Frontal cortex (tissue), 4 donors: ENCODE measurements around the gene ZFYVE9. TPM values are rescaled to one million over a fixed set of nuclear protein-coding genes. Genes with fewer than 3 reads are reported as not detected.
"Not testable (repeated sequence)": the region's sequence is repeated elsewhere in the genome, so short reads cannot be mapped to it uniquely, and the experiment has no call there.

Experiments
- DNase-seq, 2 donors: peaks; one replicate each; pipeline ENCODE4 v3.0.0; 2012; ENCODE audit warnings: low spot score in 2 of 2
- FAIRE-seq: peaks from 2 replicates; lab custom pipeline; 2012; peaks lifted over from hg19 to GRCh38; lab: Jason Lieb, UNC
- total RNA-seq: library from RNA; depleted of rRNA; stranded (reverse); fragments of >200 nt; gene quantifications from one replicate; pipeline ENCODE4 v1.2.3, GENCODE V29; 2014
- donor health status: control.
- donor health status: control.
- donor health status: control.

The ZFYVE9 gene, protein sequence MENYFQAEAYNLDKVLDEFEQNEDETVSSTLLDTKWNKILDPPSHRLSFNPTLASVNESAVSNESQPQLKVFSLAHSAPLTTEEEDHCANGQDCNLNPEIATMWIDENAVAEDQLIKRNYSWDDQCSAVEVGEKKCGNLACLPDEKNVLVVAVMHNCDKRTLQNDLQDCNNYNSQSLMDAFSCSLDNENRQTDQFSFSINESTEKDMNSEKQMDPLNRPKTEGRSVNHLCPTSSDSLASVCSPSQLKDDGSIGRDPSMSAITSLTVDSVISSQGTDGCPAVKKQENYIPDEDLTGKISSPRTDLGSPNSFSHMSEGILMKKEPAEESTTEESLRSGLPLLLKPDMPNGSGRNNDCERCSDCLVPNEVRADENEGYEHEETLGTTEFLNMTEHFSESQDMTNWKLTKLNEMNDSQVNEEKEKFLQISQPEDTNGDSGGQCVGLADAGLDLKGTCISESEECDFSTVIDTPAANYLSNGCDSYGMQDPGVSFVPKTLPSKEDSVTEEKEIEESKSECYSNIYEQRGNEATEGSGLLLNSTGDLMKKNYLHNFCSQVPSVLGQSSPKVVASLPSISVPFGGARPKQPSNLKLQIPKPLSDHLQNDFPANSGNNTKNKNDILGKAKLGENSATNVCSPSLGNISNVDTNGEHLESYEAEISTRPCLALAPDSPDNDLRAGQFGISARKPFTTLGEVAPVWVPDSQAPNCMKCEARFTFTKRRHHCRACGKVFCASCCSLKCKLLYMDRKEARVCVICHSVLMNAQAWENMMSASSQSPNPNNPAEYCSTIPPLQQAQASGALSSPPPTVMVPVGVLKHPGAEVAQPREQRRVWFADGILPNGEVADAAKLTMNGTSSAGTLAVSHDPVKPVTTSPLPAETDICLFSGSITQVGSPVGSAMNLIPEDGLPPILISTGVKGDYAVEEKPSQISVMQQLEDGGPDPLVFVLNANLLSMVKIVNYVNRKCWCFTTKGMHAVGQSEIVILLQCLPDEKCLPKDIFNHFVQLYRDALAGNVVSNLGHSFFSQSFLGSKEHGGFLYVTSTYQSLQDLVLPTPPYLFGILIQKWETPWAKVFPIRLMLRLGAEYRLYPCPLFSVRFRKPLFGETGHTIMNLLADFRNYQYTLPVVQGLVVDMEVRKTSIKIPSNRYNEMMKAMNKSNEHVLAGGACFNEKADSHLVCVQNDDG (N-terminal part only)
- total RNA-seq = 79.1 TPM

DNA sequence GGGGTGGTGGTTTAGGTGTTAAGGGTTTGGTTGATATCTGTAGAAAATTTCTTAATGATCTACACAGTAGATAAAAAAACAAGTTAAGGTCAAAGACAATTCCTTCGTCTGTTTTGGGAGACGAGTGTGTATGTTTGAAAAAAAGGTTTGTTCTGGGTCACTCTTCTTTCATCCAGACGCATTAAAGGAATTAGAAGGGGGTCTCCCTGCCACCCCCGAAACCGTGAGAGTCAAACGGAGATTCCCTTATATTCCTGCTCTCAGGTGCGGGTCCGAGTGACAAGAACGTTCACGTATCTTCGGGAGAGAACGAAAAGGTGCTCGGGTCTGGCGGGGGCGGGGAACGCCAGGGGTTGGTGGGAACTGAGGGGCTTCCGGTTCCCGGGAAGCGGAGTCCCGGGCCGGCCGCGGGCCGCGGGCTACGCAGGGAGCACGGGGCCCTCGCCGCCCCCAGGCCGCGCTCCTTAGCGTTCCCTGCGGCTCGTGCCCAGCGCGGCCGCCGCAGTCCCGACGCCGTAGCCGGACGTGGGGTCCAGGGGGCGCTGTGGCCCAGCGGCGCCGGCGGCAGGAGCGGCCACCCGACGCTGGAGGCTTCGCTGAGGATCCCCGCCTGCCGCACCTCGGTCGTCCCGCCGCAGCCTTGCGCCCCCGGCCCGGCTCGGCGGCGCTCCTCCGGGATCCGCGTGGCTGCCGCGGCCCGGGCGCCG, at the start of gene ZFYVE9:
Gene ZFYVE9 (plus strand): TSS at position 577 of the 707 bp plus-strand sequence. CDS start 91,118 bp downstream, outside the sequence.
- peak; percentile 74 to 81 for DNase-seq
- FAIRE-seq = no peak

DNA sequence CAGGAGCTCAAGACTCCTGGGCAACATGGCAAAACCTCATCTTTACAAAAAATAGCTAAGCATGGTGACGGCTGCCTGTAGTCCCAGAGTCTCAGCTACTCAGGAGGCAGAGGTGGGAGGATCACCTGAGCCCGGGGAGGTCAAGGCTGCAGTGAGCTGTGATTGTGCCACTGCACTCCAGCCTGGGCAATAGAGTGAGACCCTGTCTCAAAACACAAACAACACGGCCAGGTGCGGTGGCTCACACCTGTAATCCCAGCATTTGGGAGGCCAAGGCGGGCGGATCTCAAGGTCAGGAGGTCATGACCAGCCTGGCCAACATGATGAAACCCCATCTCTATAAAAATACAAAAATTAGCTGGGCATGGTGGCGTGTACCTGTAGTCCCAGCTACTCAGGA, 47.6 kb upstream of the ZFYVE9 start:
- DNase-seq, FAIRE-seq: not testable (repeated sequence)

DNA sequence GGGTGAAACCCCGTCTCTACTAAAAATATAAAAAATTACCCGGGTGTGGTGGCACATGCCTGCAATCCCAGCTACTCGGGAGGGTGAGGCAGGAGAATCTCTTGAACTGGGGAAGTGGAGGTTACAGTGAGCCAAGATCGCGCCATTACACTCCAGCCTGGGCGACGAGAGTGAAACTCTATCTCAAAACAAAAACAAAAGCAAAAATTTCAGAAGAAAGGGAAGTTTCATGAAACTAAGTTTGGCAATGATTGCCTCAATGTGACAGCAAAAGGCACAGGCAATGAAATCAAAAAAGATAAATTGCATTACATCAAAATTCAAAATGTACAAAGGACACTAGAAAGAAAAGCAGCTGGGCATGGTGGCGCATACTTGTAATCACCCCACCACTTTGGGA, 45.7 kb upstream of the ZFYVE9 start:
- DNase-seq (no peak), FAIRE-seq (no peak)

DNA sequence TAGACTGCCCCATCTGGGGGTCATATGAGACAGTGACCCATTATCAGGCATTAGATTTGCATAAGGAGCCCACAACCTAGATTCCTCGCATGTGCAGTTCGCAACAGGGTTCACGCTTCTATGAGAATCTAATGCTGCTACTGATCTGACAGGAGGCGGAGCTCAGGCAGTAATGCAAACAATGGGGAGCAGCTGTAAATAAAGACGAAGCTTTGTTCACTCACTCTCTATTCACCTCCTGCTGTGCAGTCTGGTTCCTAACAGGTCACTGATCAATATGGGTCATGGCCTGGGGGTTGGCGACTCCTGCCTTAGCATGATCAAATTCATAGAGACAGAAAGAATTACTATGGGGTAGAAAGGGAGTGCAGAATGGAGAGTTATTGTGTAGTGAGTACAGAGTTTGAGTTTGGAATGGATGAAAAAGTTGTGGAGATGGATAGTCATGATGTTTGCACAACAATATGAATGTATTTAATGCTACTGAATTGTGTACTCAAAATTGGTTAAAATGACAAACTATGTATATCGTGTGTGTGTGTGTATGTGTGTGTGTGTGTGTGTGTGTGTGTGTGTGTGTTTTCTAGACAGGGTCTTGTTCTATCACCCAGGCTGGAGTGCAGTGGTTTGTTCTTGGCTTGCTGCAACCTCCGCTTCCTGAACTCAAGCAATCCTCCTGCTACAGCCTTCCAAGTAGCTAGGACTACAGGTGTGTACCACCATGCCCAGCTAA, 43.6 kb upstream of the ZFYVE9 start:
- no peak for DNase-seq
- no peak for FAIRE-seq

DNA sequence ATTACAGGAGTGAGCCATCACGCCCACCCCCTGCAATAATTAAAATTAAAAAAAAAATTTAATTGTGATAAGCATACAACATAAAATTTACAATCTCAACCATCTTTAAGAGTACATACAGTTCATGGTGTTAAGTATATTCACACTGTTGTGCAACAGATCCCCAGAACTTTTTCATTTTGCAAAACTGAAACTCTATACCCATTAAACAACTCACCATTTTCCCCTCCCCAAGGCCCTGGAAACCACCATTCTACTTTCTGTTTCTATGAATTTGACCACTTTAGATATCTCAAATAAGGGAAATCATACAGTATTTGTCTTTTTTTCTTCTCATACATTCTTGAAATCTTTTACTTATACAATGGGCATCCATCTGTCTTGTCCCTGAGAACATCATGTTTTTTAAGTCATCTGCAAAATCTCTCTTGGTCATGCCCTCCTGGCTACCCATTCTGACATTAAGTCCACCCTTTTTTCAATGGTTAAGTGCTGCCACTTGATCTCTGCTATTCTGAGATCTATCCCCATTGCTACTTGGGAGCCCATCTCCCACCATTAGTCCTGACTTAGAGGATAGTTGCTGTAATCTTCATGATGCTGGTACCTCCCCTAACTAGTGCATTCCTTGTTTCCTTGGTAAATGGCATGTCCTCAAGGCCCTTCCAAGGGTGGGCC, 39.4 kb upstream of the ZFYVE9 start:
- FAIRE-seq = no peak

DNA sequence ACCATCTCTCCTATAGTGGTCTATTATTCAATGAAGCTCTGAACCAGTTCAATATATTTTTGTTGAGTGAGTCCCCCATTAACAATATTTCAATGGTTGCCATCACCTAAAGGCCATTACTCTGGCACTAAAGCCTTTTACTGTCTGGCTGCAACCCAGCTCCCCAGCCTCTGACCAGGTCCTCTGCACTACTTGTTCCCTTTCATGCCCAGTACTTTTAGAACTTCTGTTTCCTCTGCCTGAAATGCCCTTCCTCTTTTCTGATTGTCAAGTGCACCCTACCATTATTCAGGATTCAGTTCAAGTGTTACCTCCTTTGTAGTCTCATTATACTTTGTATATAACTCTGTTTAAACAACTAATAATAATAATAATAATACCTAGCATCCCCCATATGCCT, 30.4 kb upstream of the ZFYVE9 start:
- FAIRE-seq (no peak), DNase-seq (no peak)

More for the DNA sequence above, 39.4 kb upstream of the ZFYVE9 start:
- no peak for DNase-seq

DNA sequence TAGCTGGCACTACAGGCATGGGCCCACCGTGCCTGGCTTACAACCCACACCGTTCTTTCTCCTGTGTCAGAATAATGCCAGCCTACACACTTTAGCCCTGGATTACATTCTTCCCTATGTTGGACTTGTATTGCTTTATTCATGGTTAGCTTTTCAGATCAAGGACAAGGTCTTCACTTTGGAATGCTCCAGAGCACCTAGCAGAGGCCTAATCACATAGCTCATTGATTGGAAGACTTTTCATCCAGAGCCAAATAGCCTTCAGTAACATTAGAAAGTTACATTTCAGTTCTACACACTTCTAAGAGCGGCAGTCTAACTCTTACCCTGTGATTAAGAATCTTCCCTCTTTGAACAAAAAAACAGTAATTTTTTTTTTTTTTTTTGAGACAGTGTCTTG, 29.4 kb upstream of the ZFYVE9 start:
- FAIRE-seq = no peak
- DNase-seq = no peak

DNA sequence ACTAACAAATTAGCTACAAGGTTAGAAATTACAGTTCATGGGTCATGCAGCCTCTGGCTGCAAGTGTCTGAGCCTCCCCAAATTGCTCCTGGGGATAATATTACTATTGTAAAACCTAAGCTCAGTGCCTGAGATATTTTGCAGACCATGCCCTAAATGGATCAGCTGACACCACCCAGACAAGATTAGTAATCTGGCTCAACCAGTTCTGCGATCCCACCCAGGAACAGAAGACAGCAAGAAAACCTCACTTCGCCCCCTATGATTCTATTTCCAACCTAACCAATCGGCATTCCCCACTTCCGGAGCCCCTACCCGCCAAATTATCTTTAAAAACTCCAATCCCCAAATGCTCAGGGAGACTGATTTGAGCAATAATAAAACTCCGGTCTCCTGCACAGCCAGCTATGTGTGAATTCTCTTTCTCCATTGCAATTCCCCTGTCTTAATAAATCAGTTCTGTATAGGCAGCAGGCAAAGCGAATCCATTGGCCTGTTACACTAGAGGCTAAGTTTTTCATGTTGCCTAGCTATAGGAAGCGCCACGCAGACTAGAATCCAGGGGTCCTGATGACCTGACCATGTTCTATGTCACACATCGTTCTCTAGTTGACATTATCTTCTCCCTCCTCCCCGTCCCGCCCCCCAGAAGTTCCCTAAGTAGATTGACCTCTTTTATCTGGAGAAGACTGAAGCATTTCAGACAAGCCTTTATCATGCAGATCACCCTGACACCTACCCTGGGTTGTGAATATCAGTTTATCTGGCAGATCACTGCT, 22.4 kb upstream of the ZFYVE9 start:
- FAIRE-seq (no peak), DNase-seq (no peak)

DNA sequence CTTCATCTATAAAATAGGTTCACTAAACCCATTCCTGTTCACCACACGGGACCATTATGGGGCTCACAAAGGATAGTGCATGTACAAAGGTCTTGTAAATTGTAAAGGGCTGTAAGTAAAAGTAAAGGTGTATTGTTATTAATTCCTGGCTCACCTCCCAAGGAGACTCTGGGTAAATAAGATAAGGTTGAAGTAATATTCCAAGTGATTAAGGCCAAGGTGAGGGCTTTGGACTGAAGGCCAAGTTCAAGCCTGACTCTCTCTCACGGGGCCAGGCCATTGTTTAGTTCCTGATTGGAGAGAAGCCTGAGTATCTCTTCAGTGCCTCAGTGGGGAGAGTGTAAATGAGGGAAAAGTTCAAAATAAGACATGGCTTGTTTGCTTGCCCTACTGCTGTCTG, 19.5 kb upstream of the ZFYVE9 start:
- DNase-seq (no peak), FAIRE-seq (no peak)

DNA sequence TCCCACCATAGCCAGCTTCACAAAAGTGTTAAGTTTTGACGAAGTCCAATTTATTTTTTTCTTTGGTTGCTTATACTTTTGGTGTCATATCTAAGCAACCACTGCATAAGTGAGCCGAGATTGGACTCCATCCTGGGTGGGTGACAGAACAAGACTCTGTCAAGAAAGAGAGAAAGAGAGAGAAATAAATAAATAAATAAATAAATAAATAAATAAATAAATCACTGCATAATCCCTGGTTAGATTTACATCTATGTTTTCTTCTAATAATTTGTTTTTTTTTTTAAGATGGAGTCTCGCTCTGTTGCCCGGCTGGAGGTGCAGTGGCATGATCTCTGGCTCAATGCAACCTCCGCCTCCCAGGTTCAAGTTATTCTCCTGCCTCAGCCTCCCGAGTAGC, 18.3 kb upstream of the ZFYVE9 start:
- no peak for DNase-seq
- no peak for FAIRE-seq

DNA sequence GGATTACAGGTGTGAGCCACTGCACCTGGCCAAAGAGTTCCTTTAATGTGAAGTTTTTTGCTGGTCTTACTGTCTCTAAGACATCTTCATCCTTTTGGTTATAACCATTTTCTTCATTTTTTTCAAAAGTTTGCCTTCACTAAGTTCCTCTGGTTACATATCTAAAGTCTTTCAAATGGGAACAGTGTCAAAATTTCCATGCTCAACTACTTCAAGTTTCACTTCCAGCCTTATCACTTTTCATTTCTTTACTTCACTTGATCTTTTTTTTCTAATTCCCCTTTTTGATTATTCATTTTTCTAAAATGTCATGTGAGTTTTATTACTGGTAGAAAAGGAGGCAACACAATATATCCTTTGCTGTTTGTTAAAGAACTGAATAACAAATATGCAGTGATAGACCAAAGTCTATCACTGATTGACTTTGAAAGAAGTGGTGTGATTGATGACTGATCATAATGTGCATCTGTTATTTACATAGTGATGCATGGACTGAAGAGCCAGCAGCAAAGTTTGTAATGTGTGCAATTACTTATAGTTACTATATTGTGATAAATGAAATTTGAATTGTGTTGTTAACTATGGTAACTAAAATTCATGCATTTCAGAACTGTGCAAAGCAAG, 16.0 kb upstream of the ZFYVE9 start:
- FAIRE-seq (no peak), DNase-seq (no peak)

DNA sequence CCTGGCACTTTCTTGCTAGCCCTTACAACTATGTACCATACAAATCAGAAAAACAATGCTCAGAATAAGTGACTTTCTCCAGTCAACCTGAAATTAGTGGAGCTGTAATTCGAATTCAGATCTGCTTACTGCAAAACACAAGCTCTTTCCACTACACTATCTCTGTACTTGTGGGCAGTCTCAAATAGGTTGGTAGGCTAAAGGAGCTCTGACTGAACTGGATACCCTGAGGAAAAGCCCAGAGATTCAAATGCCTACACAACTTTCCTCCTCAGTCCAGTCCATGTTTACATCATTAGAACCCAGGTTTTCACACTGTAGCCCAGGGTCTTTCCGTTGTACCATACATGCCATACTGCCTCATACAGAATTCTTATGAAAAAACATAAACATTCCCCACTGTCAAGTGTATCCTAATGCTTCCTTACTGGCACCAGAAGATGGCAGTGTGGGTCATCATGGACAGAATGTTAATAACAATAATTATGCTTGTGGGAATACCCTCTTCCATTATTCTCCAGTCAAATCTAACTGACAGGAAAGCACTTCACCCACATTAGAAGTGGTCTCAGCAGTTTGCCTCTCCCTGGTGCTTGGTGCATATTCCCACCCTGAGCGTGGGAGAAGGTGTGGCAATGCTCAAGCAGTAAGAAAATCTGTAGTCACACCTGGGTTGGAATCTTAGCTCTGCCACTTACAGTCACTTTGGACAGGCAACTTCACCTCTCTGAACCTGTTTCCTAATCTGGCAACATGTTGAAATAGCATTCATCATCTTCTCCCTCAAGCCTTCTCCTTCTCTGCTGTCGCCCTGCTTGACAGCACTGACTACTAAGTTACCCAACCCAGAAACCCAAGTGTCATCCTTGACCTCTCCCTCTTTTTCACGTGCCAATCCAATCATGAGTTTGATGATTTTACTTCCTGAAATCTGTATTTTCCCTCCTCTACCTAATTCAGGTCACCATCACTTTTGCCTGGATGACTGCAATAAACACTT, 14.4 kb upstream of the ZFYVE9 start:
- DNase-seq = peak in 1 of 2 donors; percentile 33
- no peak for FAIRE-seq

DNA sequence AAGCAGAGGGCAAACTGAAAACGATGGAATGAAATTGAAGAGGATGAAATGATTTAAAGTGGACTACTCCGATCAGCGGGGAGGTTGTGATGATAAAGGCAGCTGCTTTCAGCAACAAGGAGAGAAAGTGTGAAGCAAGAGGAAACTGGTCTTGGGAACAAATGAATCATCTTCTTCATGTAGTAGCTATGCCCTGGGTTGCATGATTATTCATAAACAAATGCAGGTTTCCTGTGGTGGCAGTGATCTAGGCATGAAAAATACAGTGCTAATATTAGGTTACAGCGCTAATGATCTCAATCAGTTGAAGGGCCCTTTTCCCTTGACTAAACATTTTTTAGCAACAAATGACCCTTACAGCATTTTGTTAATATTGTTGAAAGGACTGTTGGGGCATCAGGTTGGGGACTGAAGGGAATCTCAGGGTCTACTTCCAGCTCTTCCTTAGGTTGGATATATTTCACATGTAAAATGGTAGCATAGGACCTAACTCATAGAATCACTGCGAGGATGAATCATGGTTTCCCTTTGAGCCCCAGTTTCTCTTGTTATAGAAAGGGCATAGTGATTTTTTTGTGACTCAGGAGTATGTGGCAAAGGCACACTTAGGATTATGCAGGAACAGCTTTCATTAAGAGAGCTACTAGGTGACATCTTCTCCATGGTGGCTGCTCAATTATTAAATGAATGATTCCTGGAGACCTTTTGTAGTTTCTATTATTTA, 1.9 kb upstream of the ZFYVE9 start:
- no peak for DNase-seq
- no peak for FAIRE-seq

DNA sequence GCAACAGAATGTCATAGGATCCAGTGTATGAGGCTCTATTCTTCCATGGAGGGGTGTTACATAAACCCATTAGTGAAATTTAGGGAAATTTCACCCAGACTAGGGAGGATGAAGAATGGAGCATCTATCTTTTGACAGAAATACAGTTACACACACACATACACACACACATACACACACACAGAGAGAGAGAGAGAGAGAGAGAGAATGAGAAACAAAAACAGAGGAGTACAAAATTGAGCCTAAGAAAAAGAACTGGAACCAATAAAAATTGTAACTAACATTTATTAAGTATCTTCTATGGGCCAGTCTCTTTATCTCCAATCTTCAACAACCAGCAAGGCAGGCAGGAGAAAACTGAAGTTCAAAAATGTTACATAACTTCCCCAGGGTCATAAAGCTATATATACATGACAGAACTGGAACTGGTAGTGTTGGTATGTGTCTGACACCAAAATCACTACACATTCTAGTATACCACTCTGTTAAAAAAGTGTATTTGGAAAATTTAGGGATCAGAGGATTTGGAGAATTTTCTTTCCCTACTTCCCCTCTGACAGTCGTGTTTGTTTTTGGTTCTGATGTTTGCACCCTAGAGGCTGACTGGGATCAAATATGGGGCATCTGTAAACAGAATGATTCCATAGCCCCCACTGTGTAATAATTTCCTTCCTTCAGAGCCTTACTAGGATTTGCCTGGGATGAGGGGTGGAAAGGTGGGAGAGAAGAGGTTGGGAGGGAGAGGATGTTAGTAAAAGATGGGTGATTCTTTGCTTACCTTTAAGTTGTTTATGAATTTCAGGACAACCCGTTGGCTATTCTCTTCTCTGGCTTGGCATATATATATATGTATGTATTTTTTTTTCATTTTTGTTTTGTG, 1.0 kb upstream of the ZFYVE9 start:
- DNase-seq = no peak
- FAIRE-seq = no peak
